ENCODE results near the gene LRRC53.

GRCh38 chr1:74457253-74457652, 55.2 kb downstream of the LRRC53 start:
- TF ChIP-seq CTCF (IDR thresholded peaks at IDR 0.05) = no peak
- TF ChIP-seq EZH2 (IDR thresholded peaks at IDR 0.05; ENCODE audit: borderline replicate concordance, insufficient read depth, low read depth, low read length, poor library complexity, severe bottlenecking) = no peak
